Sigmoid colon (tissue), 7 donors: ENCODE data around the gene CFLAR. TPM values are rescaled to one million over a fixed set of nuclear protein-coding genes. Genes with fewer than 3 reads are reported as not detected.
A peak's percentile ranks its signal among the peaks of the same experiment; 100 is the strongest.
"Not testable (repeated sequence)": the region's sequence is repeated elsewhere in the genome, so short reads cannot be mapped to it uniquely, and the experiment has no call there.

ENCODE experiments used
- DNase-seq: peaks from one replicate; pipeline ENCODE4 v3.0.0-alpha.2; 2019
- H3K27ac ChIP-seq, 4 donors: fragments of 200-600 bp; sonication (generic); one replicate each; pipeline ENCODE4 v1.5.1; 2016 to 2019; ENCODE audit warnings: mild to moderate bottlenecking in 1 of 4
- H3K27me3 ChIP-seq, 3 donors: fragments of 200-600 bp; sonication (generic); one replicate each; pipeline ENCODE4 v1.5.1; 2019; ENCODE audit warnings: mild to moderate bottlenecking in 1 of 3
- H3K36me3 ChIP-seq, 4 donors: fragments of 200-600 bp; sonication (generic); one replicate each; pipeline ENCODE4 v1.5.1; 2016 to 2019
- H3K4me1 ChIP-seq, 4 donors: fragments of 200-600 bp; sonication (generic); one replicate each; pipeline ENCODE4 v1.5.1; 2017 to 2019
- H3K4me3 ChIP-seq, 4 donors: fragments of 200-600 bp; sonication (generic); one replicate each; pipeline ENCODE4 v1.5.1; 2017 to 2019; ENCODE audit warnings: mild to moderate bottlenecking in 2 of 4, moderate library complexity in 1 of 4
- H3K9me3 ChIP-seq, 4 donors: fragments of 200-600 bp in 3 of 4; sonication (generic) in 3 of 4; one replicate each; pipeline versions ENCODE4 v1.5.1 to v1.6.1; 2013 to 2019
- CTCF ChIP-seq, 4 experiments: fragments of 450-650 bp in 3 of 4; fragments of 200-600 bp in 1 of 4; IDR thresholded peaks; one replicate each; pipeline ENCODE4 v1.5.1; 2016 to 2019; ENCODE audit warnings: antibody characterized with exemption in 4 of 4, mild to moderate bottlenecking in 3 of 4, moderate library complexity in 2 of 4
- EP300 ChIP-seq, 4 donors: sonication (generic); formaldehyde crosslinking; IDR thresholded peaks; one replicate each; pipeline ENCODE4 v1.6.1; 2017; ENCODE audit warnings: antibody characterized with exemption in 4 of 4
- POLR2A ChIP-seq, 2 donors: fragments of 450-650 bp; IDR thresholded peaks; one replicate each; pipeline ENCODE4 v1.6.1; 2016; ENCODE audit warnings: antibody characterized with exemption in 2 of 2, mild to moderate bottlenecking in 2 of 2, moderate library complexity in 2 of 2
- POLR2AphosphoS5 ChIP-seq, 4 donors: sonication (generic); formaldehyde crosslinking; IDR thresholded peaks; one replicate each; pipeline ENCODE4 v1.6.1; 2017; ENCODE audit warnings: antibody characterized with exemption in 4 of 4
- WGBS, 2 donors: extraction: QIAGEN DNeasy Blood & Tissue Kit; methylation state at CpG; one replicate each; pipeline ENCODE4 v1.1.7; 2013; 5-methylcytosine and 5-hydroxymethylcytosine counted together
- intact Hi-C: fragments of 100-400 bp; cut with DNase I; formaldehyde crosslinking; loops from one replicate; pipeline ENCODE4 v1.15.1; 2023
- polyA plus RNA-seq, 3 donors: library from polyadenylated mRNA; stranded (reverse); fragments of 200-250 nt; gene quantifications; one replicate each; pipeline ENCODE4 v1.2.3, GENCODE V29; 2013
- total RNA-seq, 4 donors: library from RNA; depleted of rRNA; stranded (reverse); fragments of >200 nt; gene quantifications; one replicate each; pipeline ENCODE4 v1.1.0, GENCODE V29; 2016
- donor health status: healthy with polysubstance abuse.
- donor health status: Bipolar disorder and iron deficiency.
- donor health status: healthy.

CFLAR gene
- total and polyA plus RNA-seq, 7 donors = 32.4 to 243 (median 113) TPM

GRCh38 chr2:201139836-201140604 is 24.1 kb downstream of the CFLAR start:
- TF ChIP-seq POLR2A (IDR thresholded peaks at IDR 0.05) (no peak), EP300 (IDR thresholded peaks at IDR 0.05) (no peak), CTCF (IDR thresholded peaks at IDR 0.05) (no peak), POLR2AphosphoS5 (IDR thresholded peaks at IDR 0.05) (no peak)
- intact Hi-C loops = no loop called here
- Histone ChIP-seq H3K4me1 (no peaks in the 10 kb centered on the region), H3K36me3 (peaks cover 0 to 98% (median 56%) of the 10 kb centered on the region in 4 donors), H3K4me3 (no peak overlapping the region), H3K9me3 (no peaks in the 10 kb centered on the region), H3K27ac (no peak overlapping the region), H3K27me3 (no peaks in the 10 kb centered on the region)
- WGBS, 2 donors = 86 to 94% methylated on average over 34 of the region's 34 CpGs
- DNase-seq = no peak

GRCh38 chr2:201144101-201145051 is 28.4 kb downstream of the CFLAR start:
- H3K9me3 ChIP-seq = no peaks in the 10 kb centered on the region
- H3K4me1 ChIP-seq = peaks cover 0 to 13% (median 13%) of the 10 kb centered on the region in 4 donors
- peaks cover 0 to 80% (median 26%) of the 10 kb centered on the region in 4 donors for H3K36me3 ChIP-seq
- DNase-seq = no peak
- 41 to 74% methylated on average over 5 of the region's 5 CpGs for WGBS, 2 donors
- H3K27ac ChIP-seq = no peak overlapping the region
- H3K4me3 ChIP-seq = no peak overlapping the region
- no peaks in the 10 kb centered on the region for H3K27me3 ChIP-seq
- intact Hi-C loops = no loop called here
- TF ChIP-seq CTCF (IDR thresholded peaks at IDR 0.05) (no peak), POLR2A (IDR thresholded peaks at IDR 0.05) (no peak), EP300 (IDR thresholded peaks at IDR 0.05) (no peak), POLR2AphosphoS5 (IDR thresholded peaks at IDR 0.05) (no peak)

GRCh38 chr2:201148434-201148990 is 32.5 kb downstream of the CFLAR start:
- Histone ChIP-seq H3K4me3 (no peak overlapping the region), H3K27ac (peak overlapping the region; percentile 61 to 79 (median 74)), H3K36me3 (peaks cover 0 to 72% (median 30%) of the 10 kb centered on the region in 4 donors), H3K4me1 (peaks cover 0 to 47% (median 33%) of the 10 kb centered on the region in 4 donors), H3K9me3 (no peaks in the 10 kb centered on the region), H3K27me3 (no peaks in the 10 kb centered on the region)
- intact Hi-C loops = no loop called here
- DNase-seq = no peak
- TF ChIP-seq POLR2AphosphoS5 (IDR thresholded peaks at IDR 0.05) (no peak), POLR2A (IDR thresholded peaks at IDR 0.05) (no peak), EP300 (IDR thresholded peaks at IDR 0.05) (no peak), CTCF (IDR thresholded peaks at IDR 0.05) (no peak)
- 25 to 63% methylated on average over 1 of the region's 1 CpG for WGBS, 2 donors

- peak in 2 of 4 donors; percentile 37 to 42 for TF ChIP-seq POLR2AphosphoS5 (IDR thresholded peaks at IDR 0.05)
- no peak for TF ChIP-seq EP300 (IDR thresholded peaks at IDR 0.05)
- H3K4me1 ChIP-seq = peaks cover 0 to 47% (median 33%) of the 10 kb centered on the region in 4 donors
Observed at GRCh38 chr2:201149064-201149820, 33.3 kb downstream of the CFLAR start.

GRCh38 chr2:201149821-201150165 is 33.8 kb downstream of the CFLAR start:
- peak overlapping the region; percentile 61 to 79 (median 74) for H3K27ac ChIP-seq
- intact Hi-C loops, DNase-seq, H3K27me3 ChIP-seq, H3K9me3 ChIP-seq, H3K4me3 ChIP-seq: not testable (repeated sequence)
- 64 to 89% methylated on average over 8 of the region's 8 CpGs for WGBS, 2 donors
- H3K4me1 ChIP-seq = peaks cover 0 to 47% (median 33%) of the 10 kb centered on the region in 4 donors
- peaks cover 0 to 69% (median 36%) of the 10 kb centered on the region in 4 donors for H3K36me3 ChIP-seq

More at GRCh38 chr2:201149064-201149820, 33.3 kb downstream of the CFLAR start:
- H3K27me3 ChIP-seq = no peaks in the 10 kb centered on the region
- no peak for DNase-seq
- intact Hi-C loops = no loop called here
- no peak overlapping the region for H3K4me3 ChIP-seq
- H3K36me3 ChIP-seq = peaks cover 0 to 69% (median 32%) of the 10 kb centered on the region in 4 donors
- no peaks in the 10 kb centered on the region for H3K9me3 ChIP-seq
- peak overlapping the region; percentile 61 to 79 (median 74) for H3K27ac ChIP-seq
- whole genome bisulfite sequencing, 2 donors = 63 to 86% methylated on average over 2 of the region's 2 CpGs
